PFSK-1 (cell line): ENCODE data around the gene NBEAL2.

Source experiments
- FOXP2 ChIP-seq: optimal IDR thresholded peaks from 2 replicates; pipeline ENCODE3; 2011; ENCODE audit warnings: borderline replicate concordance, control low read depth, inconsistent platforms; ENCODE audit not compliant: insufficient read depth; ENCODE audit errors: extremely low read length, extremely low read depth
- POLR2AphosphoS5 ChIP-seq: IDR thresholded peaks from 2 replicates; pipeline ENCODE4 v1.6.1; 2012; ENCODE audit warnings: low read depth, mild to moderate bottlenecking, control low read depth, low read length, moderate library complexity
- REST ChIP-seq, 2 experiments: IDR thresholded peaks; 2 replicates each; pipeline versions ENCODE4 v1.6.1 to v1.8.0; 2011 to 2012; ENCODE audit warnings: low read depth in 2 of 2, low read length in 2 of 2, control low read depth in 1 of 2, inconsistent platforms in 1 of 2, mild to moderate bottlenecking in 1 of 2, moderate library complexity in 1 of 2; ENCODE audit not compliant: insufficient read depth in 1 of 2
- SIN3A ChIP-seq: IDR thresholded peaks from 2 replicates; pipeline ENCODE4 v1.6.1; 2012; ENCODE audit warnings: mild to moderate bottlenecking, low read length, moderate library complexity, borderline replicate concordance; ENCODE audit not compliant: insufficient read depth
- TAF1 ChIP-seq: IDR thresholded peaks from 2 replicates; pipeline ENCODE4 v1.6.1; 2012; ENCODE audit warnings: low read length, control low read depth, borderline replicate concordance; ENCODE audit not compliant: insufficient read depth

Gene NBEAL2

GRCh38 chr3:47000922-47001730, 21.7 kb downstream of the NBEAL2 start:
- TF ChIP-seq TAF1 (no peak), FOXP2 (no peak), POLR2AphosphoS5 (no peak), REST (IDR thresholded peaks at IDR 0.05; ENCODE audit: insufficient read depth in 1 of 2, low read depth in 2 of 2, low read length in 2 of 2) (no peak), SIN3A (no peak)

- no peak for TF ChIP-seq REST (IDR thresholded peaks at IDR 0.05; ENCODE audit: insufficient read depth in 1 of 2, low read depth in 2 of 2, low read length in 2 of 2)
- TF ChIP-seq FOXP2, result no peak
- no peak for TF ChIP-seq POLR2AphosphoS5
- no peak for TF ChIP-seq SIN3A
- TF ChIP-seq TAF1, result no peak
Measured at GRCh38 chr3:47001731-47002170, 22.3 kb downstream of the NBEAL2 start.

- TF ChIP-seq REST (IDR thresholded peaks at IDR 0.05; ENCODE audit: insufficient read depth in 1 of 2, low read depth in 2 of 2, low read length in 2 of 2) (no peak), FOXP2 (no peak), POLR2AphosphoS5 (no peak), TAF1 (no peak), SIN3A (no peak)
Measured at GRCh38 chr3:47002171-47003055, 22.9 kb downstream of the NBEAL2 start.

GRCh38 chr3:47003056-47003410, 23.6 kb downstream of the NBEAL2 start:
- no peak for TF ChIP-seq SIN3A
- TF ChIP-seq FOXP2, result no peak
- no peak for TF ChIP-seq REST (IDR thresholded peaks at IDR 0.05; ENCODE audit: insufficient read depth in 1 of 2, low read depth in 2 of 2, low read length in 2 of 2)
